LNCaP clone FGC (cell line): Measurements from ENCODE around the gene ACSF2.
A peak's percentile ranks its signal among the peaks of the same experiment; 100 is the strongest.

Experiments
- DNase-seq: peaks from one replicate; pipeline ENCODE4 v3.0.0-alpha.2; 2011; ENCODE audit warnings: low read depth
- H3K4me3 ChIP-seq: 2 replicates; pipeline ENCODE4 v1.5.1; 2011; ENCODE audit warnings: mild to moderate bottlenecking, low read depth, low read length, control low read depth
- CTCF ChIP-seq: IDR thresholded peaks from 2 replicates; pipeline ENCODE4 v1.5.1; 2012; ENCODE audit warnings: mild to moderate bottlenecking; ENCODE audit not compliant: control insufficient read depth, insufficient read depth; ENCODE audit errors: extremely low read depth

The ACSF2 gene

GRCh38 chr17:50453901-50454300 is 27.9 kb downstream of the ACSF2 start:
- no peak for DNase-seq
- H3K4me3 ChIP-seq: no peak overlapping the region
- TF ChIP-seq CTCF: no peak

- TF ChIP-seq CTCF: no peak
- no peak for DNase-seq
Measured at GRCh38 chr17:50457621-50458020, 31.6 kb downstream of the ACSF2 start.

GRCh38 chr17:50458270-50458669 is 32.3 kb downstream of the ACSF2 start:
- H3K4me3 ChIP-seq: no peak overlapping the region
- TF ChIP-seq CTCF: no peak
- DNase-seq: no peak

More at GRCh38 chr17:50457621-50458020, 31.6 kb downstream of the ACSF2 start:
- H3K4me3 ChIP-seq: no peak overlapping the region

- no peak overlapping the region for H3K4me3 ChIP-seq
- DNase-seq: peak; percentile 89
- no peak for TF ChIP-seq CTCF
Measured at GRCh38 chr17:50458701-50459676, 33.0 kb downstream of the ACSF2 start.

- H3K4me3 ChIP-seq: no peak overlapping the region
- no peak for TF ChIP-seq CTCF
- DNase-seq: no peak
Measured at GRCh38 chr17:50459756-50460155, 33.7 kb downstream of the ACSF2 start.

- TF ChIP-seq CTCF: no peak
- H3K4me3 ChIP-seq: no peak overlapping the region
- no peak for DNase-seq
Measured at GRCh38 chr17:50460831-50461526, 35.0 kb downstream of the ACSF2 start.
